Panc1 (cell line): Measurements from ENCODE around the gene SLC5A8. TPM values are rescaled to one million over a fixed set of nuclear protein-coding genes. Genes with fewer than 3 reads are reported as not detected.

Source experiments
- ATAC-seq: fragments of 200-7000 bp; cut with Tn5 transposase; 2 replicates; pipeline ENCODE4 v1.9.1; 2020; ENCODE audit warnings: mild to moderate bottlenecking, moderate library complexity
- BruUV-seq: library from RNA; stranded (reverse); fragments of 400-500 nt; replicated peaks from 2 replicates; lab custom pipeline; 2021; lab: Mats Ljungman, UMichigan
- CTCF ChIA-PET: fragments of 300-600 bp; sonication (Branson Sonifier 250); formaldehyde crosslinking; loops from one replicate; lab custom pipeline; 2022; ENCODE audit warnings: antibody characterized with exemption; lab: Charles Lee
- POLR2A ChIA-PET: fragments of 300-600 bp; sonication (Branson Sonifier 250); formaldehyde crosslinking; loops from one replicate; lab custom pipeline; 2022; ENCODE audit warnings: antibody characterized with exemption; lab: Charles Lee
- DNase-seq: peaks from one replicate; pipeline ENCODE4 v3.0.0-alpha.2; 2010; ENCODE audit warnings: low read depth, low spot score
- H3K27ac ChIP-seq: 2 replicates; pipeline ENCODE4 v1.5.1; 2011; ENCODE audit warnings: mild to moderate bottlenecking, low read length, inconsistent platforms
- H3K27me3 ChIP-seq: fragments of 200-500 bp; sonication (Bioruptor generic); 2 replicates; pipeline ENCODE4 v1.6.0; 2014; ENCODE audit warnings: low read length, inconsistent platforms; ENCODE audit not compliant: control insufficient read depth, insufficient read depth
- H3K36me3 ChIP-seq: fragments of 200-500 bp; sonication (Bioruptor generic); 2 replicates; pipeline ENCODE4 v1.5.1; 2014; ENCODE audit warnings: inconsistent platforms, mild to moderate bottlenecking, low read length, moderate library complexity; ENCODE audit not compliant: control insufficient read depth, insufficient read depth
- H3K4me1 ChIP-seq: 2 replicates; pipeline ENCODE4 v1.5.1; 2011; ENCODE audit warnings: inconsistent platforms, mild to moderate bottlenecking, low read length, moderate library complexity; ENCODE audit not compliant: control insufficient read depth, insufficient read depth
- H3K4me3 ChIP-seq, 2 experiments: 2 replicates each; pipeline ENCODE4 v1.5.1; 2011 to 2012; ENCODE audit warnings: low read depth in 2 of 2, low read length in 2 of 2, mild to moderate bottlenecking in 2 of 2, inconsistent platforms in 1 of 2, moderate library complexity in 1 of 2
- H3K9me3 ChIP-seq: fragments of 200-500 bp; sonication (Bioruptor generic); 2 replicates; pipeline ENCODE4 v1.5.1; 2014; ENCODE audit warnings: low read depth, mild to moderate bottlenecking, inconsistent platforms, low read length, moderate library complexity; ENCODE audit not compliant: control insufficient read depth, insufficient read depth
- CTCF ChIP-seq: fragments of 450-650 bp; IDR thresholded peaks from 2 replicates; pipeline ENCODE4 v1.5.1; 2017; ENCODE audit warnings: mild to moderate bottlenecking
- POLR2AphosphoS5 ChIP-seq: IDR thresholded peaks from 2 replicates; pipeline ENCODE4 v1.6.1; 2012; ENCODE audit warnings: mild to moderate bottlenecking, low read depth, low read length, moderate library complexity
- REST ChIP-seq, 2 experiments: IDR thresholded peaks; 2 replicates each; pipeline ENCODE4 v1.6.1; 2011 to 2012; ENCODE audit warnings: low read depth in 2 of 2, control low read depth in 1 of 2, low read length in 1 of 2, mild to moderate bottlenecking in 1 of 2, moderate library complexity in 1 of 2; ENCODE audit not compliant: insufficient read depth in 1 of 2
- SIN3A ChIP-seq: IDR thresholded peaks from 2 replicates; pipeline ENCODE4 v1.6.1; 2012; ENCODE audit warnings: low read depth, mild to moderate bottlenecking, low read length, moderate library complexity, borderline replicate concordance; ENCODE audit not compliant: insufficient read depth
- TCF7L2 ChIP-seq: IDR thresholded peaks from 2 replicates; pipeline ENCODE4 v1.6.1; 2011; ENCODE audit warnings: mild to moderate bottlenecking, low read depth, low read length, inconsistent platforms
- in situ Hi-C: cut with HindIII; loops from 2 replicates; pipeline ENCODE4 v1.10.0; 2016; ENCODE audit warnings: low sequenced_read_pairs, low pct_unique_long_range_greater_than_20kb
- intact Hi-C: fragments of 100-400 bp; cut with micrococcal nuclease; formaldehyde crosslinking; loops from one replicate; pipeline ENCODE4 v1.10.0; 2022; ENCODE audit not compliant: unreplicated experiment
- total RNA-seq: library from RNA; stranded (reverse); gene quantifications from one replicate; pipeline ENCODE4 v1.2.1, GENCODE V29; 2021; ENCODE audit not compliant: unreplicated experiment

SLC5A8 gene
- total RNA-seq, 1 experiment from 2014 or later: not detected

- TF ChIP-seq SIN3A (no peak), TCF7L2 (no peak), REST (IDR thresholded peaks at IDR 0.05; ENCODE audit: insufficient read depth in 1 of 2, low read depth in 2 of 2, low read length in 1 of 2) (no peak)
- POLR2A ChIA-PET: no interaction called here
- Histone ChIP-seq H3K27me3 (no peaks in the 10 kb centered on the region), H3K9me3 (no peaks in the 10 kb centered on the region), H3K27ac (no peak overlapping the region), H3K36me3 (no peaks in the 10 kb centered on the region), H3K4me3 (no peak overlapping the region), H3K4me1 (no peaks in the 10 kb centered on the region)
- no TSS peak for BruUV-seq
- CTCF ChIA-PET: no interaction called here
- in situ Hi-C loops (no loop called here), intact Hi-C loops (no loop called here)
- ATAC-seq: no peak
- DNase-seq: no peak
Measured at GRCh38 chr12:101235686-101236085, 25.6 kb upstream of the SLC5A8 start.

GRCh38 chr12:101231636-101232035 lies 21.6 kb upstream of the SLC5A8 start:
- POLR2A ChIA-PET: no interaction called here
- no TSS peak for BruUV-seq
- intact Hi-C loops (no loop called here), in situ Hi-C loops (no loop called here)
- Histone ChIP-seq H3K9me3 (no peaks in the 10 kb centered on the region), H3K4me3 (no peak overlapping the region), H3K27me3 (no peaks in the 10 kb centered on the region), H3K4me1 (no peaks in the 10 kb centered on the region), H3K27ac (no peak overlapping the region), H3K36me3 (no peaks in the 10 kb centered on the region)
- DNase-seq (no peak), ATAC-seq (no peak)
- CTCF ChIA-PET: no interaction called here
- TF ChIP-seq CTCF (no peak), TCF7L2 (no peak), REST (IDR thresholded peaks at IDR 0.05; ENCODE audit: insufficient read depth in 1 of 2, low read depth in 2 of 2, low read length in 1 of 2) (no peak), SIN3A (no peak), POLR2AphosphoS5 (no peak)
